ENCODE results near the gene GPR12.

- TF ChIP-seq EZH2 (IDR thresholded peaks at IDR 0.05; ENCODE audit: borderline replicate concordance, low read length) = no peak
- no peak for TF ChIP-seq CTCF (conservative IDR thresholded peaks at IDR 0.05 in 1 of 2, IDR thresholded peaks at IDR 0.05 in 1 of 2; ENCODE audit: extremely low read depth in 1 of 2, insufficient read depth in 1 of 2, low read depth in 1 of 2, low read length in 2 of 2)
Measured at GRCh38 chr13:26772531-26772930, 11.9 kb upstream of the GPR12 start.
